GM11168 (cell line): ENCODE data around the gene ZNRF3.

Experiments
- in situ Hi-C: fragments of 300-500 bp; cut with MboI; formaldehyde crosslinking; loops from one replicate; pipeline ENCODE4 v1.12.0; 2022; ENCODE audit warnings: low sequenced_read_pairs; ENCODE audit not compliant: unreplicated experiment

The ZNRF3 gene

GRCh38 chr22:29050457-29050856 lies 167.1 kb downstream of the ZNRF3 start:
- in situ Hi-C loops: no loop called here

- in situ Hi-C loops: no loop called here
Observed at GRCh38 chr22:29053048-29053702, 169.8 kb downstream of the ZNRF3 start.

- in situ Hi-C loops: no loop called here
Observed at GRCh38 chr22:29054251-29054767, 170.9 kb downstream of the ZNRF3 start.

- in situ Hi-C loops: no loop called here
Observed at GRCh38 chr22:29055192-29055830, 171.9 kb downstream of the ZNRF3 start.

- in situ Hi-C loops: no loop called here
Observed at GRCh38 chr22:29056472-29056871, 173.1 kb downstream of the ZNRF3 start.

- in situ Hi-C loops: no loop called here
Observed at GRCh38 chr22:29060251-29060869, 177.0 kb downstream of the ZNRF3 start.

GRCh38 chr22:29060931-29061330 lies 177.6 kb downstream of the ZNRF3 start:
- in situ Hi-C loops: no loop called here

- in situ Hi-C loops: no loop called here
Observed at GRCh38 chr22:29061773-29062172, 178.4 kb downstream of the ZNRF3 start, which contains the start of gene C22orf31. Gene C22orf31, minus strand, starts transcription at chr22:29061831. Its CDS starts 39 bp downstream, at chr22:29061792.

GRCh38 chr22:29062286-29062821 lies 179.0 kb downstream of the ZNRF3 start:
- in situ Hi-C loops: no loop called here

- in situ Hi-C loops: no loop called here
Observed at GRCh38 chr22:29065468-29066190, 182.3 kb downstream of the ZNRF3 start.

- in situ Hi-C loops: no loop called here
Observed at GRCh38 chr22:29069463-29069862, 186.1 kb downstream of the ZNRF3 start.

GRCh38 chr22:29070490-29070889 lies 187.1 kb downstream of the ZNRF3 start:
- in situ Hi-C loops: no loop called here

- in situ Hi-C loops: no loop called here
Observed at GRCh38 chr22:29071261-29072045, 188.1 kb downstream of the ZNRF3 start.

GRCh38 chr22:29072193-29072978 lies 189.0 kb downstream of the ZNRF3 start:
- in situ Hi-C loops: no loop called here

- in situ Hi-C loops: no loop called here
Observed at GRCh38 chr22:29072979-29073617, 189.7 kb downstream of the ZNRF3 start, which contains the start of gene KREMEN1. Gene KREMEN1, plus strand, starts transcription at chr22:29073035. Its CDS starts 96 bp downstream, at chr22:29073131.

GRCh38 chr22:29073618-29074275 lies 190.4 kb downstream of the ZNRF3 start:
- in situ Hi-C loops: no loop called here

GRCh38 chr22:29074276-29074772 lies 191.0 kb downstream of the ZNRF3 start:
- in situ Hi-C loops: no loop called here
